OCI-LY3 (cell line): ENCODE measurements around the gene RNU2-63P.

ENCODE experiments used
- CTCF ChIP-seq: fragments of 200-600, 300-600 bp; sonication (generic); IDR thresholded peaks from 2 replicates; pipeline ENCODE4 v1.5.1; 2014; ENCODE audit warnings: antibody characterized with exemption, low read length, low read depth
- EZH2phosphoT487 ChIP-seq: fragments of 200-600 bp; shearing (Covaris generic); IDR thresholded peaks from 2 replicates; pipeline ENCODE4 v1.6.1; 2018; ENCODE audit warnings: antibody characterized with exemption, mixed run types, low read depth

GRCh38 chr2:88048541-88048940, 32.2 kb upstream of the RNU2-63P start:
- no peak for TF ChIP-seq CTCF
- TF ChIP-seq EZH2phosphoT487: no peak
